GM12878 (cell line): ENCODE measurements around the gene NXPH1. TPM values are rescaled to one million over a fixed set of nuclear protein-coding genes. Genes with fewer than 3 reads are reported as not detected.

Experiments used
- ATAC-seq: fragments of 200-7000 bp; cut with Tn5 transposase; 3 replicates; pipeline ENCODE4 v1.9.1; 2020; ENCODE audit warnings: mild to moderate bottlenecking, moderate library complexity
- BruUV-seq: library from RNA; stranded (reverse); fragments of 400-500 nt; replicated peaks from 2 replicates; lab custom pipeline; 2021; lab: Mats Ljungman, UMichigan
- CTCF ChIA-PET: fragments of 300-600 bp; sonication (Branson Sonifier 250); formaldehyde crosslinking; extraction: SDS; loops from one replicate; lab custom pipeline; 2021; ENCODE audit warnings: inconsistent platforms; lab: Yijun Ruan, JAX
- POLR2A ChIA-PET: fragments of 350-600 bp; formaldehyde crosslinking; extraction: SDS; loops from one replicate; lab custom pipeline; 2021; ENCODE audit warnings: inconsistent platforms; lab: Charles Lee
- RAD21 ChIA-PET: fragments of 300-600 bp; sonication (Branson Sonifier 250); formaldehyde crosslinking; loops from one replicate; lab custom pipeline; 2023; ENCODE audit warnings: antibody characterized with exemption; ENCODE audit not compliant: unreplicated experiment; lab: Charles Lee
- SMC1A ChIA-PET: fragments of 300-600 bp; sonication (Branson Sonifier 250); formaldehyde crosslinking; loops from one replicate; lab custom pipeline; 2023; ENCODE audit not compliant: unreplicated experiment, uncharacterized antibody; lab: Charles Lee
- DNase-seq: peaks from one replicate; pipeline ENCODE4 v3.0.0-alpha.2; 2011; ENCODE audit warnings: low read depth, low spot score
- FAIRE-seq: peaks from 3 replicates; lab custom pipeline; 2011; peaks lifted over from hg19 to GRCh38; lab: Jason Lieb, UNC
- H2AFZ ChIP-seq: 2 replicates; pipeline ENCODE4 v1.6.0; 2011; ENCODE audit warnings: low read depth, low read length, control low read depth; ENCODE audit not compliant: control insufficient read depth
- H3K27ac ChIP-seq: 2 replicates; pipeline ENCODE4 v1.5.1; 2011; ENCODE audit warnings: control low read depth; ENCODE audit not compliant: control insufficient read depth, insufficient read depth
- H3K27me3 ChIP-seq, 2 experiments: replicated peaks in 1 of 2; 2 replicates each; pipeline versions ENCODE4 v1.6.0 to v1.6.1; 2011; ENCODE audit warnings: low read length in 1 of 2; ENCODE audit not compliant: control insufficient read depth in 2 of 2, insufficient read depth in 2 of 2
- H3K36me3 ChIP-seq, 2 experiments: 2 replicates each; pipeline ENCODE4 v1.5.1; 2011; ENCODE audit warnings: low read length in 1 of 2; ENCODE audit not compliant: control insufficient read depth in 2 of 2, insufficient read depth in 2 of 2
- H3K4me1 ChIP-seq: 2 replicates; pipeline ENCODE4 v1.6.1; 2011; ENCODE audit warnings: mild to moderate bottlenecking, low read length, moderate library complexity, mixed read lengths; ENCODE audit not compliant: control insufficient read depth, insufficient read depth
- H3K4me2 ChIP-seq: 2 replicates; pipeline ENCODE4 v1.6.0; 2011; ENCODE audit warnings: control low read depth; ENCODE audit not compliant: control insufficient read depth, insufficient read depth
- H3K4me3 ChIP-seq: fragments of 200-600 bp; sonication (generic); 2 replicates; pipeline ENCODE4 v1.5.1; 2016
- H3K79me2 ChIP-seq: 2 replicates; pipeline ENCODE4 v1.6.0; 2011; ENCODE audit warnings: low read length; ENCODE audit not compliant: control insufficient read depth, insufficient read depth
- H3K9ac ChIP-seq: 2 replicates; pipeline ENCODE4 v1.8.0; 2011; ENCODE audit warnings: low read length, control low read depth, mixed read lengths; ENCODE audit not compliant: control insufficient read depth, insufficient read depth
- H3K9me3 ChIP-seq: replicated peaks from 3 replicates; pipeline ENCODE4 v1.5.1; 2011; ENCODE audit warnings: mild to moderate bottlenecking, low read length; ENCODE audit not compliant: control insufficient read depth, insufficient read depth
- H4K20me1 ChIP-seq: 2 replicates; pipeline ENCODE4 v1.6.0; 2011; ENCODE audit not compliant: control insufficient read depth, insufficient read depth
- BCL11A ChIP-seq: IDR thresholded peaks from 2 replicates; pipeline ENCODE4 v1.6.1; 2011; ENCODE audit warnings: low read depth, low read length
- BRCA1 ChIP-seq: IDR thresholded peaks from 2 replicates; pipeline ENCODE4 v1.6.1; 2011; ENCODE audit warnings: low read depth, low read length, improper control_type of control experiment
- CHD1 ChIP-seq: IDR thresholded peaks from 2 replicates; pipeline ENCODE4 v1.6.1; 2012; ENCODE audit warnings: low read depth, low read length, improper control_type of control experiment
- E4F1 ChIP-seq: fragments of 450-650 bp; IDR thresholded peaks from 2 replicates; pipeline ENCODE4 v1.6.1; 2018; ENCODE audit warnings: borderline replicate concordance, mild to moderate bottlenecking; ENCODE audit not compliant: partially characterized antibody
- FOXK2 ChIP-seq: fragments of 450-650 bp; IDR thresholded peaks from 2 replicates; pipeline ENCODE4 v1.6.1; 2017; ENCODE audit warnings: mild to moderate bottlenecking, moderate library complexity
- MAX ChIP-seq: IDR thresholded peaks from 2 replicates; pipeline ENCODE4 v1.6.1; 2012; ENCODE audit warnings: low read depth, low read length, improper control_type of control experiment
- NKRF ChIP-seq: fragments of 450-650 bp; conservative IDR thresholded peaks from 2 replicates; pipeline ENCODE4 v1.6.1; 2017; ENCODE audit warnings: mild to moderate bottlenecking, moderate library complexity
- PAX5 ChIP-seq: IDR thresholded peaks from 2 replicates; pipeline ENCODE4 v1.6.1; 2011; ENCODE audit warnings: low read depth, low read length, borderline replicate concordance
- PBX3 ChIP-seq: IDR thresholded peaks from 2 replicates; pipeline ENCODE4 v1.6.1; 2011; ENCODE audit warnings: mild to moderate bottlenecking, low read depth, low read length, moderate library complexity; ENCODE audit not compliant: insufficient replicate concordance
- SMAD1 ChIP-seq: fragments of 450-650 bp; IDR thresholded peaks from 2 replicates; pipeline ENCODE4 v1.6.1; 2018; ENCODE audit warnings: mild to moderate bottlenecking, low read depth; ENCODE audit not compliant: partially characterized antibody
- SRF ChIP-seq, 2 experiments: IDR thresholded peaks; 2 replicates each; pipeline ENCODE4 v1.6.1; 2011; ENCODE audit warnings: low read depth in 2 of 2, low read length in 2 of 2, mild to moderate bottlenecking in 1 of 2, moderate library complexity in 1 of 2
- SUZ12 ChIP-seq: fragments of 200-600 bp; sonication (generic); IDR thresholded peaks from one replicate; pipeline ENCODE4 v1.6.1; 2018; ENCODE audit warnings: antibody characterized with exemption, mild to moderate bottlenecking; ENCODE audit not compliant: unreplicated experiment
- ZNF687 ChIP-seq: fragments of 450-650 bp; IDR thresholded peaks from 2 replicates; pipeline ENCODE4 v1.6.1; 2017; ENCODE audit warnings: mild to moderate bottlenecking, moderate library complexity
- WGBS: methylation state at CpG from one replicate; pipeline ENCODE4 v1.1.6; 2016; ENCODE audit warnings: low lambda C conversion rate; ENCODE audit not compliant: insufficient replicate concordance, insufficient coverage; ENCODE audit errors: missing lambda C conversion rate; 5-methylcytosine and 5-hydroxymethylcytosine counted together
- in situ Hi-C: fragments of 300-500 bp; cut with MboI; formaldehyde crosslinking; loops from 9 replicates; pipeline ENCODE4 v1.14.3; 2018; ENCODE audit warnings: mixed read lengths
- intact Hi-C: fragments of 100-400 bp; cut with micrococcal nuclease; formaldehyde crosslinking; loops from one replicate; pipeline ENCODE4 v1.14.2; 2022; ENCODE audit not compliant: unreplicated experiment
- polyA plus RNA-seq, 11 experiments: library from polyadenylated mRNA; depleted of rRNA in 4 of 11; unstranded in 6 of 11; stranded (reverse) in 5 of 11; fragments of >200 nt; fragmentation: Nextera tagmentation in 4 of 11; fragmentation: Illumina TruSeq in 1 of 11; extraction: Ambion mirVana in 4 of 11; extraction: Trizol in 1 of 11; gene quantifications; 1 replicate in 1 of 11; 2 replicates in 10 of 11; pipeline versions ENCODE4 v1.2.1 to v1.2.3, GENCODE V29; 2011 to 2016; ENCODE audit warnings: inconsistent platforms in 2 of 11, missing spikeins in 2 of 11, low read depth in 1 of 11
- total RNA-seq, 4 experiments: library from RNA; depleted of rRNA in 3 of 4; stranded (reverse); fragments of >200 nt in 3 of 4; fragmentation: Illumina TruSeq in 1 of 4; extraction: Trizol in 1 of 4; gene quantifications; 2 replicates each; pipeline versions ENCODE4 v1.2.1 to v1.2.3, GENCODE V29; 2013 to 2021

NXPH1 gene
- total and polyA plus RNA-seq, 10 of the 15 experiments (the other 5 are each of a cell fraction or from before 2014, with no cell fraction given) = 0.06 to 0.34 TPM; not detected in 8

GRCh38 chr7:8618441-8619070, 185.1 kb downstream of the NXPH1 start:
- Histone ChIP-seq H3K79me2 (no peaks in the 10 kb centered on the region), H3K4me2 (no peak overlapping the region)
- no peak for TF ChIP-seq SMAD1
- TF ChIP-seq SRF (IDR thresholded peaks at IDR 0.05; ENCODE audit: low read depth in 2 of 2, low read length in 2 of 2) = no peak
- no peak for TF ChIP-seq ZNF687
- no peak for TF ChIP-seq BRCA1
- TF ChIP-seq NKRF = no peak
- no peak for TF ChIP-seq BCL11A
- TF ChIP-seq E4F1 = no peak
- TF ChIP-seq FOXK2 = no peak
- no peak for TF ChIP-seq PAX5
- no peak for TF ChIP-seq CHD1
- no peak for TF ChIP-seq SUZ12
- TF ChIP-seq MAX = no peak
- TF ChIP-seq PBX3 = no peak
- TF ChIP-seq, all 136 proteins: peak for 0
- H3K27me3 ChIP-seq = no peaks in the 10 kb centered on the region
- BruUV-seq = no TSS peak
- H3K9me3 ChIP-seq = no peaks in the 10 kb centered on the region
- no peak overlapping the region for H2AFZ ChIP-seq
- H3K36me3 ChIP-seq = no peaks in the 10 kb centered on the region
- no peak overlapping the region for H3K4me3 ChIP-seq
- FAIRE-seq (no peak), ATAC-seq (no peak), DNase-seq (no peak)
- ChIA-PET SMC1A (no interaction called here), RAD21 (no interaction called here), CTCF (no interaction called here), POLR2A (no interaction called here)
- intact Hi-C loops = no loop called here
- 0% methylated on average over 1 of the region's 1 CpG for WGBS
- H3K9ac ChIP-seq = no peak overlapping the region
- no peaks in the 10 kb centered on the region for H3K4me1 ChIP-seq
- H3K27ac ChIP-seq = no peak overlapping the region
- in situ Hi-C loops = no loop called here
- H4K20me1 ChIP-seq = no peaks in the 10 kb centered on the region
